Stimulated activated CD8-positive, alpha-beta memory T cell treated with anti-CD3 and anti-CD28 coated beads, Interleukin-7, amount 100 ng/mL, for 48 hours (primary cell): ENCODE results near the gene FLRT1.

Experiments
- DNase-seq, 2 donors: peaks; one replicate each; pipeline ENCODE4 v3.0.0-alpha.2; 2020; ENCODE audit warnings: low read depth in 1 of 2; ENCODE audit errors: extremely low read depth in 1 of 2

Gene FLRT1

GRCh38 chr11:64035576-64035975, at the start of gene FLRT1:
Gene FLRT1, plus strand, starts transcription at chr11:64035931. Its CDS starts 80,337 bp downstream, at chr11:64116268.
- DNase-seq = no peak

GRCh38 chr11:63986156-63986931, 49.4 kb upstream of the FLRT1 start, which contains the start of gene OTUB1:
Gene OTUB1, plus strand, starts transcription at chr11:63986438. Its CDS starts 19 bp downstream, at chr11:63986457.
- DNase-seq = peak; percentile 76 to 85

- DNase-seq = no peak
These were observed 48.7 kb upstream of the FLRT1 start for GRCh38 chr11:63986932-63987513.

GRCh38 chr11:63991558-63991957, 44.2 kb upstream of the FLRT1 start:
- DNase-seq = no peak

- DNase-seq = no peak
These were observed 42.6 kb upstream of the FLRT1 start for GRCh38 chr11:63993100-63993499.

GRCh38 chr11:63993993-63994392, 41.7 kb upstream of the FLRT1 start:
- DNase-seq = no peak

GRCh38 chr11:63996512-63996911, 39.2 kb upstream of the FLRT1 start:
- DNase-seq = no peak

GRCh38 chr11:63997104-63997700, 38.5 kb upstream of the FLRT1 start:
- no peak for DNase-seq

- DNase-seq = no peak
These were observed 37.9 kb upstream of the FLRT1 start for GRCh38 chr11:63997801-63998337.

GRCh38 chr11:63998558-63999348, 37.0 kb upstream of the FLRT1 start:
- DNase-seq = no peak

- peak in 1 of 2 donors; percentile 42 for DNase-seq
These were observed 36.2 kb upstream of the FLRT1 start for GRCh38 chr11:63999349-64000025.

- DNase-seq = peak; percentile 39 to 57
These were observed 35.5 kb upstream of the FLRT1 start for GRCh38 chr11:64000026-64000739.

GRCh38 chr11:64000740-64001483, 34.8 kb upstream of the FLRT1 start:
- DNase-seq = no peak

GRCh38 chr11:64001484-64002420, 34.0 kb upstream of the FLRT1 start:
- DNase-seq = no peak

- no peak for DNase-seq
These were observed 31.7 kb upstream of the FLRT1 start for GRCh38 chr11:64003807-64004589.

GRCh38 chr11:64004590-64004984, 31.1 kb upstream of the FLRT1 start:
- DNase-seq = no peak

- DNase-seq = no peak
These were observed 30.0 kb upstream of the FLRT1 start for GRCh38 chr11:64005691-64006090.
